Heart left ventricle (tissue), 13 donors: Measurements from ENCODE around the gene ANKRD33.
A peak's percentile ranks its signal among the peaks of the same experiment; 100 is the strongest.

Source experiments
- POLR2A ChIP-seq, 2 donors: fragments of 450-650 bp; IDR thresholded peaks; one replicate each; pipeline ENCODE4 v1.6.1; 2017; ENCODE audit warnings: antibody characterized with exemption in 2 of 2, mild to moderate bottlenecking in 2 of 2, moderate library complexity in 2 of 2
- TF ChIP-seq, protein P1 (sequence below), 12 donors: fragments of 200-600 bp; sonication (generic) in 4 of 12; IDR thresholded peaks; one replicate each; pipeline versions ENCODE4 v1.5.0 to v1.8.0; 2018 to 2022; ENCODE audit warnings: antibody characterized with exemption in 12 of 12, mild to moderate bottlenecking in 5 of 12
- donor health status: ischemic (EF 13 %, LVEDD 7.1; RV severe dilation, severe dysfunction).
- donor health status: DM: no; HTN: yes; CAD: no.
- donor health status: DM: no; HTN: no; CAD: no.
- donor health status: ischemic (EF 25% LVEDD 6.9; RV normal size, moderate dysfunction).
- donor health status: ischemic (EF 25% LVEDD 5.7; RV mildly dilated, moderate dysfunction).
- donor health status: ischemic (EF 35%, LVEDD 5.7; RV mildly dilated, moderate dysfunction).
- donor health status: nonischemic (EF 11% LVEDD 7.7; RV severe dilation, severe dysfunction).
- donor health status: DM: yes; HTN: yes; CAD: no.
- donor health status: PGD.
- donor health status: ischemic (EF 29% LVEDD 5.4; RV normal size, mild dysfunction).
- donor health status: nonischemic (EF 23%, LVEDD 6.1; RV moderate dilation, normal function).

DNA sequence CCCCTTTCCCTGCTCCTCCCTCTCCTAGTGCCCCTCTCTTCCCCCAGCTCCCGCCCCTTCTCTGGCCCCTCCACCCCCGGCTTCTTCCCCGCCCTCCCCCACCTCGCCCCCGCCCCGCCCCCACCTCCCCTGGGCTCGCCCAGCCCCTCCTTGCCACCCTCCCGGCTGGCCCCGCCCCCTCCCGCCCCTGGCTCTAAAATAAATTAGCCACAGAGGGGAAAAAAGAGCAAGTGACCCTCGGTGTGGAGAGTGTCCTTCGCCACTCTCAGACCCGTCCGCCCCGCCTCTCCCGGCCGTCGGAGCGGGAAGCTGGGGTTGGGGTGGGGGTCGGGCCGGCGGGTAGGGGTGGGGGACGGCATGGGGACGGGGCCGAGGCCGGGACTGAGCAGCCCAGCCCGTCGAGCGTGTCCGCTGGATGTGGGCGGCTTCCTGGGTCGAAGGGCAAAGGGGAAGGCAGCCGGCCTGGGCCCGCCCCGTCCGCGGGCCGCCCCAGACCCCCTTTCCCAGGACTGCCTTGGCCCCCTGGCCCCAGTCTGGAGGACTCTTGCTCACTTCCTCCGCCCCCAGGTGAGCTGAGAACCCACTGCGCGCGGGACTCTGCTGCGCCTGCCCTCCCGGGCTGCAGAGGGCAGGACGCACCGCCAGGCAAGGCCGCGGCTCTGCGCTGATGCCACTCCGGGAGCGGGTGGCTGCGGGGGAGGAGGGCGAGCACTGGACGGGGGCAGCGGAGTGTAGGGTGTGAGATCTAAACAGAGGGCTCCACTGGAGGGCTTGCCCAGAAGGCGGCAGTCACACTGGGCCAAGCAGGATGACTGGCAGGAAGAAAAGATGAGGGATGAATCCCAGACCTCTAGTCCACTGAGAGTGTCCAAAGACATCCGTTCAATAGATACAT lies 38.8 kb upstream of the ANKRD33 start:
- TF ChIP-seq, protein P1, sequence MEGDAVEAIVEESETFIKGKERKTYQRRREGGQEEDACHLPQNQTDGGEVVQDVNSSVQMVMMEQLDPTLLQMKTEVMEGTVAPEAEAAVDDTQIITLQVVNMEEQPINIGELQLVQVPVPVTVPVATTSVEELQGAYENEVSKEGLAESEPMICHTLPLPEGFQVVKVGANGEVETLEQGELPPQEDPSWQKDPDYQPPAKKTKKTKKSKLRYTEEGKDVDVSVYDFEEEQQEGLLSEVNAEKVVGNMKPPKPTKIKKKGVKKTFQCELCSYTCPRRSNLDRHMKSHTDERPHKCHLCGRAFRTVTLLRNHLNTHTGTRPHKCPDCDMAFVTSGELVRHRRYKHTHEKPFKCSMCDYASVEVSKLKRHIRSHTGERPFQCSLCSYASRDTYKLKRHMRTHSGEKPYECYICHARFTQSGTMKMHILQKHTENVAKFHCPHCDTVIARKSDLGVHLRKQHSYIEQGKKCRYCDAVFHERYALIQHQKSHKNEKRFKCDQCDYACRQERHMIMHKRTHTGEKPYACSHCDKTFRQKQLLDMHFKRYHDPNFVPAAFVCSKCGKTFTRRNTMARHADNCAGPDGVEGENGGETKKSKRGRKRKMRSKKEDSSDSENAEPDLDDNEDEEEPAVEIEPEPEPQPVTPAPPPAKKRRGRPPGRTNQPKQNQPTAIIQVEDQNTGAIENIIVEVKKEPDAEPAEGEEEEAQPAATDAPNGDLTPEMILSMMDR (IDR thresholded peaks at IDR 0.05) = peak in 1 of 12 donors; percentile 18
- TF ChIP-seq POLR2A (IDR thresholded peaks at IDR 0.05) = no peak
